CD4-positive, alpha-beta T cell treated with Interleukin-4 for 4 hours (primary cell): ENCODE measurements around the gene CENPVL3.
"Not testable (repeated sequence)": the region's sequence is repeated elsewhere in the genome, so short reads cannot be mapped to it uniquely, and the experiment has no call there.

Experiments used
- DNase-seq: peaks from one replicate; pipeline ENCODE4 v3.0.0-alpha.2; 2020

Gene CENPVL3

GRCh38 chrX:51618241-51619155 is at the start of gene CENPVL3:
CENPVL3 (minus strand) TSS chrX:51618912; CDS start chrX:51618873, 39 bp downstream.
- DNase-seq, result not testable (repeated sequence)

DNA sequence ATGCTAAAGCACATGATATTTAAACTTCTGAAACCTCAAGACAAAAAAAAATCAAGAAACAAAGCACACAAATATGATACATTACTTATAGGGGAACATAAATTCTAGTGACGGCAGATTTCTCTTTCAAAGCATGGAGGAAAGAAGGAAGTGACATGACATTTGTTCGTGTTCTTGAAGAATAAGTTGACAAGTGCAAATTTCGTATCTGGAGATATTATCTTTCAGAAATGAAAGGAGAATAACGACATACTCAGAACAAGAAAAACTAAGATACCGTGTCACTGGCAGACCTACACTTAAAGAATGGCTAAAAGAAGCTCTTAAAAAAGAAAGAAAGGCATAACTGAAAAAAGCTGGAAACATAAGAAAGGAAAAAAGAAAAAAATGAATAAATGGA is 47.3 kb upstream of the CENPVL3 start:
- no peak for DNase-seq

- no peak for DNase-seq
Observed at GRCh38 chrX:51643377-51643776, 24.7 kb upstream of the CENPVL3 start.

- DNase-seq, result peak; percentile 13
Observed at GRCh38 chrX:51641421-51642021, 22.8 kb upstream of the CENPVL3 start.

DNA sequence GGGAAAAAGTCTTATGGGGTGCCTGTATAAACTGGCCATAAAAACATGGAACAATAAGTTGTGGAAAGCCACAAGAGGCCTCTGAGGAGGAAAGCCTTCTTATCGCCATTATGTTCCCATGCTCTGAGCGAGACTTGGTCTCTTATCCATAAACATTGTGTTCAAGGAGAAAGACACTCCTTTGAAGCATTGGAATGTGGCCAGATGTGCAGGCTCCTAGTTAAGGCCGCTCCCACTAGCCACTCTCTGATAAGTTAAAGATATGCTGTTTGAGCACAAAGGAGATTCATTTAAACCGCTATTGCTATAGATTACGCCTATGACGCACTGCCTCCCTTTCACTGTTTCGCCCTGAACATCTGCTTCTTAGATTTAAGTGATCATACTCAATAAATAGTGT is 17.8 kb upstream of the CENPVL3 start:
- DNase-seq, result not testable (repeated sequence)

GRCh38 chrX:51614353-51615012 is 4.2 kb downstream of the CENPVL3 start:
- peak; percentile 23 for DNase-seq

DNA sequence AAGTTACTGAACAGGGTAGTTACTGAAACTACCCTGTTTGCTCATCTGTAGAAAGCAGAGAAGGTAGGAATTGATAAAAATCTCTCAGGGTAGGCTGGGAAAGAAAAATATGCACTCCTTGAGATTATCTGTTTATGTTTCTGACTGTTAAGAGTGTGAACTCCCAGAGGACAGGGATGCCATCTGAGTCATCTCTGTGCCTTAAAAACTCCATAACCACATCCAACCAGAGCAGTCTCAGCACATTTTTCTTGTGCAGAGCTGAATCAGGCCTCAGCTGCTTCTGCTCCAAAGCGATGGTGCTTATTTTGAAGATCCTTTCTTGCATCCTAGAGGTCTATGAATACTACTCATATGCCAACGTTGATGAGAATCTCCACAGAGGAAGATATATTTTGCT is 9.9 kb downstream of the CENPVL3 start:
- no peak for DNase-seq

DNA sequence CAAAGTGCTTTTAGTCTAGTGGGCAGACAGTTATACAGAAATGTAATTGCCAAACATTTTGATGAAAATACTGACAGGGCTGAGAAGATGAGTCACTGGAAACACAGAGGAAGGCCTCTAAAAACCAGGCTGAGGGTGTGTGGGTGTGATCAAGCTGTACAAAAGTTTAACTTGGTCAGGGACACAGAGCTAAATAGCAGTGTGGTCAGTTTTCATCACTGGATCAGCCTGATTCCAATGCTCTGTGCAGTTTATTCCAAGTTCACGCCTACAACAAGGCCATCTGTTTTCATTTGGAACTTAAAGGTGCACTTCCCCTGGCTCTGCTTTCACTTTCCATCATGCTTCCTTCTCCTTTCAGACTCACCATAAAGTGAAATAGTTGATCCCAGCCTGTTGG is 10.6 kb downstream of the CENPVL3 start:
- no peak for DNase-seq

DNA sequence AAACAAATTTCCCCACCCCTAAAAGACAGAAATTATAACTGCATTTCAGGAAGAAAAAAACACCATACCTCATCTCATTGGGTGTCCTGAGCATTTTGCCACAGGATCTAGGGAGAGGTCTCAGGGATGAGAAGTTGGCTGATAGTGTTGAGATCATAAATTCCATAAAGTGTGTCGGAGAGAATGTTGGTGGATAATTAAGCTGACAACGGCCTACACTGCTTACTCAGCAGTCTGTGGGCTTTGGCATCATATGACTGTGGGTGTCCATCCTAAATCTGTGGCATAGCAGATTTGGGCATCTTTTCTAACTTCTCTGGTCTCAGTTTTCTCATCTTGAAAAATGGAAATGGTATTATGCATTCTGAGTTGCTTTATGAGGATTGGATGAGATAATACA is 12.3 kb downstream of the CENPVL3 start:
- DNase-seq, result no peak

- DNase-seq, result no peak
Observed at GRCh38 chrX:51598899-51599298, 19.8 kb downstream of the CENPVL3 start.

- no peak for DNase-seq
Observed at GRCh38 chrX:51571874-51572273, 46.8 kb downstream of the CENPVL3 start.

DNA sequence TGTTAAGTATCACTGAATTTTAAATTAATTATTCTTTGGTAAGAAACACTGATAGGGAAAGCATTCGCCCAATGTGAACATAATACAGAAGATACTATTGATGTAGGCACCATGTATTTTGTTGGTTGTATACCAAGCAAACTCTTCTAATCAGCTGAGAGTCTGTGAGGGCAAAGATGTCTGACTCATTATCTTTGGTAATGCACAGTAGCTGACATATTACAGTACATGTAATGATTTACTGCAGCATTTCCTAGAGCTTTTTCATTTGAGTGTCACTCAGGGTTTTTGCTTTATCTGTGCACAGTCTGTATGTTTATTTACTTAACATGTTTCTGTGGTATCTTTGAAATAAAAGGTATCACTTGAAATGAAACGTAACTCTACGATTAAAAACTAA is 49.2 kb downstream of the CENPVL3 start:
- no peak for DNase-seq

- no peak for DNase-seq
Observed at GRCh38 chrX:51568586-51568985, 50.1 kb downstream of the CENPVL3 start.
